Melanocyte of skin (primary cell): ENCODE data around the gene SEC61A1. TPM values are rescaled to one million over a fixed set of nuclear protein-coding genes. Genes with fewer than 3 reads are reported as not detected.

ENCODE experiments used
- small RNA-seq, 2 donors: library from RNA; depleted of rRNA; stranded (forward); fragments of <200 nt; gene quantifications; one replicate each; pipeline ENCODE3, GENCODE V24; 2012
- total RNA-seq, 2 donors: library from RNA; depleted of rRNA; stranded (reverse); fragments of >200 nt; gene quantifications; 2 replicates each; pipeline ENCODE4 v1.2.3, GENCODE V29; 2012

SEC61A1 gene
- total RNA-seq = 100 to 1,000 TPM; 149 to 176 TPM

GRCh38 chr3:128051837-128052594 lies at the start of gene SEC61A1:
TSS of gene SEC61A1 (plus strand) at chr3:128052437. CDS start at chr3:128052553, 116 bp downstream.

Small RNA genes lying within 50 kb of the gene (small RNA-seq; reads per million reads assigned to genes)
- gene RNU2-37P = 0.09 to 0.64 reads per million in 2 donors

Other genes starting within 250 kb of the SEC61A1 start
- 1 to 10 TPM; 3.3 to 3.4 TPM for gene MGLL, start 229.9 kb upstream of the SEC61A1 start, total RNA-seq
- not detected for gene KBTBD12, start 137.2 kb upstream of the SEC61A1 start, total RNA-seq
- 100 to 1,000 TPM in 1 of 2 donors, 10 to 100 TPM in 1; 46.8 to 108 TPM for gene RUVBL1, start 71.4 kb downstream of the SEC61A1 start, total RNA-seq
- gene EEFSEC, start 101.0 kb downstream of the SEC61A1 start, total RNA-seq = 1 to 10 TPM; 5.2 to 7.0 TPM